ENCODE measurements around the gene RANBP9.
A peak's percentile ranks its signal among the peaks of the same experiment; 100 is the strongest.

Gene RANBP9

GRCh38 chr6:13681305-13682061 is 30.2 kb downstream of the RANBP9 start:
- TF ChIP-seq CTCF (IDR thresholded peaks at IDR 0.05; ENCODE audit: low read depth, low read length): no peak
- TF ChIP-seq MYC (IDR thresholded peaks at IDR 0.05; ENCODE audit: low read depth, low read length): no peak
- TF ChIP-seq POLR2A (IDR thresholded peaks at IDR 0.05; ENCODE audit: extremely low read depth, insufficient read length): no peak
- no peak for TF ChIP-seq MAX (IDR thresholded peaks at IDR 0.05; ENCODE audit: low read depth, low read length)
- peak; percentile 52 for DNase-seq (ENCODE audit: low read depth)
- H3K4me3 ChIP-seq (ENCODE audit: low read depth, low read length): no peak overlapping the region

- DNase-seq (ENCODE audit: low read depth): no peak
- TF ChIP-seq POLR2A (IDR thresholded peaks at IDR 0.05; ENCODE audit: extremely low read depth, insufficient read length): no peak
- no peak for TF ChIP-seq CTCF (IDR thresholded peaks at IDR 0.05; ENCODE audit: low read depth, low read length)
- no peak overlapping the region for H3K4me3 ChIP-seq (ENCODE audit: low read depth, low read length)
These were observed 31.1 kb downstream of the RANBP9 start for GRCh38 chr6:13680448-13680968.

- no peak overlapping the region for H3K4me3 ChIP-seq (ENCODE audit: low read depth, low read length)
- TF ChIP-seq MAX (IDR thresholded peaks at IDR 0.05; ENCODE audit: low read depth, low read length) (no peak), CTCF (IDR thresholded peaks at IDR 0.05; ENCODE audit: low read depth, low read length) (no peak), POLR2A (IDR thresholded peaks at IDR 0.05; ENCODE audit: extremely low read depth, insufficient read length) (no peak)
These were observed 31.6 kb downstream of the RANBP9 start for GRCh38 chr6:13679996-13680395.

GRCh38 chr6:13678255-13678983 is 33.2 kb downstream of the RANBP9 start:
- DNase-seq (ENCODE audit: low read depth): no peak
- TF ChIP-seq POLR2A (IDR thresholded peaks at IDR 0.05; ENCODE audit: extremely low read depth, insufficient read length) (no peak), MYC (IDR thresholded peaks at IDR 0.05; ENCODE audit: low read depth, low read length) (no peak), MAX (IDR thresholded peaks at IDR 0.05; ENCODE audit: low read depth, low read length) (no peak), CTCF (IDR thresholded peaks at IDR 0.05; ENCODE audit: low read depth, low read length) (no peak)
- no peak overlapping the region for H3K4me3 ChIP-seq (ENCODE audit: low read depth, low read length)

More at GRCh38 chr6:13679996-13680395, 31.6 kb downstream of the RANBP9 start:
- DNase-seq (ENCODE audit: low read depth): no peak

GRCh38 chr6:13677878-13678254 is 33.8 kb downstream of the RANBP9 start:
- H3K4me3 ChIP-seq (ENCODE audit: low read depth, low read length): no peak overlapping the region
- TF ChIP-seq POLR2A (IDR thresholded peaks at IDR 0.05; ENCODE audit: extremely low read depth, insufficient read length) (no peak), MAX (IDR thresholded peaks at IDR 0.05; ENCODE audit: low read depth, low read length) (no peak), MYC (IDR thresholded peaks at IDR 0.05; ENCODE audit: low read depth, low read length) (no peak), CTCF (IDR thresholded peaks at IDR 0.05; ENCODE audit: low read depth, low read length) (no peak)
- no peak for DNase-seq (ENCODE audit: low read depth)
